HepG2 (cell line): ENCODE data around the gene DPEP3. TPM values are rescaled to one million over a fixed set of nuclear protein-coding genes. Genes with fewer than 3 reads are reported as not detected.

Experiments used
- ONECUT2 ChIP-seq: sonication (generic); formaldehyde crosslinking; IDR thresholded peaks from 2 replicates; pipeline ENCODE4 v1.4.0; 2020; ENCODE audit warnings: missing genetic modification reagents
- SNAPC2 ChIP-seq: sonication (generic); formaldehyde crosslinking; IDR thresholded peaks from 2 replicates; pipeline ENCODE4 v1.8.1; 2022; ENCODE audit warnings: mild to moderate bottlenecking, missing genetic modification reagents
- TARDBP ChIP-seq: sonication (generic); formaldehyde crosslinking; IDR thresholded peaks from 2 replicates; pipeline ENCODE4 v1.8.0; 2022; ENCODE audit warnings: mild to moderate bottlenecking, missing genetic modification reagents
- ZFP36 ChIP-seq: fragments of 150-350 bp; IDR thresholded peaks from 2 replicates; pipeline ENCODE4 v1.6.1; 2018; ENCODE audit warnings: borderline replicate concordance, low read length, low read depth; ENCODE audit not compliant: partially characterized antibody
- ZNF383 ChIP-seq: sonication (generic); formaldehyde crosslinking; IDR thresholded peaks from 2 replicates; pipeline ENCODE4 v1.4.0; 2020; ENCODE audit warnings: missing genetic modification reagents, mild to moderate bottlenecking, borderline replicate concordance
- ZNF530 ChIP-seq: sonication (generic); formaldehyde crosslinking; IDR thresholded peaks from 2 replicates; pipeline ENCODE4 v1.5.0; 2020; ENCODE audit warnings: low read depth, mild to moderate bottlenecking, missing genetic modification reagents
- ZNF577 ChIP-seq: sonication (generic); formaldehyde crosslinking; IDR thresholded peaks from 2 replicates; pipeline ENCODE4 v1.4.0; 2020; ENCODE audit warnings: mild to moderate bottlenecking, low read depth, missing genetic modification reagents, borderline replicate concordance
- polyA plus RNA-seq, 8 experiments: library from polyadenylated mRNA; depleted of rRNA in 3 of 8; stranded (reverse) in 7 of 8; unstranded in 1 of 8; fragments of >200 nt; fragmentation: Illumina TruSeq in 4 of 8; extraction: Trizol in 4 of 8; gene quantifications; 2 replicates each; pipeline versions ENCODE4 v1.2.1 to v1.2.3, GENCODE V29; 2011 to 2016; ENCODE audit warnings: low read depth in 4 of 8, missing spikeins in 1 of 8, mixed read lengths in 1 of 8; ENCODE audit not compliant: insufficient read depth in 1 of 8
- total RNA-seq, 5 experiments: library from RNA; depleted of rRNA; stranded (reverse); fragments of >200 nt; fragmentation: Illumina TruSeq; extraction: Trizol; gene quantifications; 2 replicates each; pipeline ENCODE4 v1.2.3, GENCODE V29; 2016; ENCODE audit warnings: low read depth in 1 of 5
- TF ChIP-seq, protein P1 (sequence below), 2 experiments: fragments of 450-650 bp in 1 of 2; sonication (generic) in 1 of 2; formaldehyde crosslinking in 1 of 2; IDR thresholded peaks; 2 replicates each; pipeline versions ENCODE4 v1.6.1 to v1.8.0; 2016 to 2022; ENCODE audit warnings: antibody characterized with exemption in 1 of 2, mild to moderate bottlenecking in 1 of 2, missing genetic modification reagents in 1 of 2
- TF ChIP-seq, protein P2 (sequence below): sonication (generic); formaldehyde crosslinking; IDR thresholded peaks from 2 replicates; pipeline ENCODE4 v1.5.1; 2020; ENCODE audit warnings: mild to moderate bottlenecking, missing genetic modification reagents, moderate library complexity
- TF ChIP-seq, protein P3 (sequence below): IDR thresholded peaks from 2 replicates; pipeline ENCODE4 v1.4.0; 2020; ENCODE audit warnings: mild to moderate bottlenecking, missing genetic modification reagents

DPEP3 gene
- total and polyA plus RNA-seq, 2 of the 13 experiments (the other 11 are each of a cell fraction or from before 2014, with no cell fraction given): not detected

DNA sequence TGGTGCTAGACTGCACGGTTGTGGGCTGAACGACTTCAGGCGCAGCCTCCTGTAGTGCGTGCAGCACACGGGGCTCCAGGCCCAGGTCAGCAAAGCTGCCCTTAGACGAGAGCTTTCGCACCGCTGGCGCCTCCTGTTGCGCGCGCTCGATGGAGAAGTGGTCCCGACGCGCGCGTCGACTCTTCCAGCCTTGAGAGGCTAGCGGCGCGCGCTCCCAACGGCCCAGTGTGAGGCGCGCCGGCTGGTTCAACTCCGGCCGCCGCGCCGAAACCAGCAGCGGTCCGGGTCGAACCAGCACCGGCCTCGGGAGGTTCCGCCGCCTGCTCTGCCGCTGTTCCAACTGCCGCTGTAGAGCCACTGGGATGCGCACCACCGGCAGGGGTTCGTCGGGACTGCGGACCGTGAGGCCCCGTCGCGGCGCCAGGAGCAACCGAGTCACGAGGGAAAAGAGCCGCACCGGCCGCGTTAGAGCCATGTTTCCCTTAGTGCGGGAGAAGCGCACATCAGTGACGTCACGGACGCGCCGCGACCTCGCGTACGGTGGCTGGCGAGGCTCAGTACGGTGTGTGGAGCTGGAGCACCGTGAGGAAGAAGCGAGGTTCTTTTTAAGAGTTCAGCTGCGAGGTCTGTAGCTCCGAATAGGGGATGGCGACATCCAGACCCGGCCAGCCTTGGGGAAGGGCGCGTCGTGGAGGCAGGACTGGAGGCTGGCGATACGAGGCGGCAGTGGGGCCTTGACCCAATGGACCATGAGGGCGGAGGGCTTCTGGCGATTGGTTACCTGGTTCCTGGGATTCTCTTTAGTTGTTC lies 42.6 kb upstream of the DPEP3 start, which contains the start of the genes DDX28 and DUS2 (continued):
- TF ChIP-seq, protein P1, sequence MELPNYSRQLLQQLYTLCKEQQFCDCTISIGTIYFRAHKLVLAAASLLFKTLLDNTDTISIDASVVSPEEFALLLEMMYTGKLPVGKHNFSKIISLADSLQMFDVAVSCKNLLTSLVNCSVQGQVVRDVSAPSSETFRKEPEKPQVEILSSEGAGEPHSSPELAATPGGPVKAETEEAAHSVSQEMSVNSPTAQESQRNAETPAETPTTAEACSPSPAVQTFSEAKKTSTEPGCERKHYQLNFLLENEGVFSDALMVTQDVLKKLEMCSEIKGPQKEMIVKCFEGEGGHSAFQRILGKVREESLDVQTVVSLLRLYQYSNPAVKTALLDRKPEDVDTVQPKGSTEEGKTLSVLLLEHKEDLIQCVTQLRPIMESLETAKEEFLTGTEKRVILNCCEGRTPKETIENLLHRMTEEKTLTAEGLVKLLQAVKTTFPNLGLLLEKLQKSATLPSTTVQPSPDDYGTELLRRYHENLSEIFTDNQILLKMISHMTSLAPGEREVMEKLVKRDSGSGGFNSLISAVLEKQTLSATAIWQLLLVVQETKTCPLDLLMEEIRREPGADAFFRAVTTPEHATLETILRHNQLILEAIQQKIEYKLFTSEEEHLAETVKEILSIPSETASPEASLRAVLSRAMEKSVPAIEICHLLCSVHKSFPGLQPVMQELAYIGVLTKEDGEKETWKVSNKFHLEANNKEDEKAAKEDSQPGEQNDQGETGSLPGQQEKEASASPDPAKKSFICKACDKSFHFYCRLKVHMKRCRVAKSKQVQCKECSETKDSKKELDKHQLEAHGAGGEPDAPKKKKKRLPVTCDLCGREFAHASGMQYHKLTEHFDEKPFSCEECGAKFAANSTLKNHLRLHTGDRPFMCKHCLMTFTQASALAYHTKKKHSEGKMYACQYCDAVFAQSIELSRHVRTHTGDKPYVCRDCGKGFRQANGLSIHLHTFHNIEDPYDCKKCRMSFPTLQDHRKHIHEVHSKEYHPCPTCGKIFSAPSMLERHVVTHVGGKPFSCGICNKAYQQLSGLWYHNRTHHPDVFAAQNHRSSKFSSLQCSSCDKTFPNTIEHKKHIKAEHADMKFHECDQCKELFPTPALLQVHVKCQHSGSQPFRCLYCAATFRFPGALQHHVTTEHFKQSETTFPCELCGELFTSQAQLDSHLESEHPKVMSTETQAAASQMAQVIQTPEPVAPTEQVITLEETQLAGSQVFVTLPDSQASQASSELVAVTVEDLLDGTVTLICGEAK (IDR thresholded peaks at IDR 0.05): no peak
- TF ChIP-seq, protein P1 (CRISPR knock-in tag; IDR thresholded peaks at IDR 0.05): peak; percentile 91
- TF ChIP-seq ZNF530 (CRISPR knock-in tag): peak; percentile 44; the same call in 1 of the 2 replicates
- no peak for TF ChIP-seq ZNF577 (CRISPR knock-in tag)
- TF ChIP-seq ZNF383 (CRISPR knock-in tag): peak; percentile 85; the same call in 1 of the 2 replicates
- TF ChIP-seq TARDBP: peak; percentile 100
- TF ChIP-seq, protein P2, sequence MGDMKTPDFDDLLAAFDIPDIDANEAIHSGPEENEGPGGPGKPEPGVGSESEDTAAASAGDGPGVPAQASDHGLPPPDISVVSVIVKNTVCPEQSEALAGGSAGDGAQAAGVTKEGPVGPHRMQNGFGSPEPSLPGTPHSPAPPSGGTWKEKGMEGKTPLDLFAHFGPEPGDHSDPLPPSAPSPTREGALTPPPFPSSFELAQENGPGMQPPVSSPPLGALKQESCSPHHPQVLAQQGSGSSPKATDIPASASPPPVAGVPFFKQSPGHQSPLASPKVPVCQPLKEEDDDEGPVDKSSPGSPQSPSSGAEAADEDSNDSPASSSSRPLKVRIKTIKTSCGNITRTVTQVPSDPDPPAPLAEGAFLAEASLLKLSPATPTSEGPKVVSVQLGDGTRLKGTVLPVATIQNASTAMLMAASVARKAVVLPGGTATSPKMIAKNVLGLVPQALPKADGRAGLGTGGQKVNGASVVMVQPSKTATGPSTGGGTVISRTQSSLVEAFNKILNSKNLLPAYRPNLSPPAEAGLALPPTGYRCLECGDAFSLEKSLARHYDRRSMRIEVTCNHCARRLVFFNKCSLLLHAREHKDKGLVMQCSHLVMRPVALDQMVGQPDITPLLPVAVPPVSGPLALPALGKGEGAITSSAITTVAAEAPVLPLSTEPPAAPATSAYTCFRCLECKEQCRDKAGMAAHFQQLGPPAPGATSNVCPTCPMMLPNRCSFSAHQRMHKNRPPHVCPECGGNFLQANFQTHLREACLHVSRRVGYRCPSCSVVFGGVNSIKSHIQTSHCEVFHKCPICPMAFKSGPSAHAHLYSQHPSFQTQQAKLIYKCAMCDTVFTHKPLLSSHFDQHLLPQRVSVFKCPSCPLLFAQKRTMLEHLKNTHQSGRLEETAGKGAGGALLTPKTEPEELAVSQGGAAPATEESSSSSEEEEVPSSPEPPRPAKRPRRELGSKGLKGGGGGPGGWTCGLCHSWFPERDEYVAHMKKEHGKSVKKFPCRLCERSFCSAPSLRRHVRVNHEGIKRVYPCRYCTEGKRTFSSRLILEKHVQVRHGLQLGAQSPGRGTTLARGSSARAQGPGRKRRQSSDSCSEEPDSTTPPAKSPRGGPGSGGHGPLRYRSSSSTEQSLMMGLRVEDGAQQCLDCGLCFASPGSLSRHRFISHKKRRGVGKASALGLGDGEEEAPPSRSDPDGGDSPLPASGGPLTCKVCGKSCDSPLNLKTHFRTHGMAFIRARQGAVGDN: peak; percentile 97
- TF ChIP-seq SNAPC2: peak; percentile 95
- TF ChIP-seq ONECUT2 (CRISPR knock-in tag): peak; percentile 52
- TF ChIP-seq, protein P3, sequence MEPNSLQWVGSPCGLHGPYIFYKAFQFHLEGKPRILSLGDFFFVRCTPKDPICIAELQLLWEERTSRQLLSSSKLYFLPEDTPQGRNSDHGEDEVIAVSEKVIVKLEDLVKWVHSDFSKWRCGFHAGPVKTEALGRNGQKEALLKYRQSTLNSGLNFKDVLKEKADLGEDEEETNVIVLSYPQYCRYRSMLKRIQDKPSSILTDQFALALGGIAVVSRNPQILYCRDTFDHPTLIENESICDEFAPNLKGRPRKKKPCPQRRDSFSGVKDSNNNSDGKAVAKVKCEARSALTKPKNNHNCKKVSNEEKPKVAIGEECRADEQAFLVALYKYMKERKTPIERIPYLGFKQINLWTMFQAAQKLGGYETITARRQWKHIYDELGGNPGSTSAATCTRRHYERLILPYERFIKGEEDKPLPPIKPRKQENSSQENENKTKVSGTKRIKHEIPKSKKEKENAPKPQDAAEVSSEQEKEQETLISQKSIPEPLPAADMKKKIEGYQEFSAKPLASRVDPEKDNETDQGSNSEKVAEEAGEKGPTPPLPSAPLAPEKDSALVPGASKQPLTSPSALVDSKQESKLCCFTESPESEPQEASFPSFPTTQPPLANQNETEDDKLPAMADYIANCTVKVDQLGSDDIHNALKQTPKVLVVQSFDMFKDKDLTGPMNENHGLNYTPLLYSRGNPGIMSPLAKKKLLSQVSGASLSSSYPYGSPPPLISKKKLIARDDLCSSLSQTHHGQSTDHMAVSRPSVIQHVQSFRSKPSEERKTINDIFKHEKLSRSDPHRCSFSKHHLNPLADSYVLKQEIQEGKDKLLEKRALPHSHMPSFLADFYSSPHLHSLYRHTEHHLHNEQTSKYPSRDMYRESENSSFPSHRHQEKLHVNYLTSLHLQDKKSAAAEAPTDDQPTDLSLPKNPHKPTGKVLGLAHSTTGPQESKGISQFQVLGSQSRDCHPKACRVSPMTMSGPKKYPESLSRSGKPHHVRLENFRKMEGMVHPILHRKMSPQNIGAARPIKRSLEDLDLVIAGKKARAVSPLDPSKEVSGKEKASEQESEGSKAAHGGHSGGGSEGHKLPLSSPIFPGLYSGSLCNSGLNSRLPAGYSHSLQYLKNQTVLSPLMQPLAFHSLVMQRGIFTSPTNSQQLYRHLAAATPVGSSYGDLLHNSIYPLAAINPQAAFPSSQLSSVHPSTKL (CRISPR knock-in tag): peak; percentile 77
- no peak for TF ChIP-seq ZFP36
